Measurements from ENCODE around the gene SLC7A7.
"Not testable (repeated sequence)": the region's sequence is repeated elsewhere in the genome, so short reads cannot be mapped to it uniquely, and the experiment has no call there.

SLC7A7 gene

GRCh38 chr14:22725374-22725773 is 89.9 kb downstream of the SLC7A7 start:
- intact Hi-C loops (cut with micrococcal nuclease); H3K4me3 Mint-ChIP-seq; H3K4me1 Mint-ChIP-seq (ENCODE audit: low read depth); H3K27ac Mint-ChIP-seq; H3K9me3 Mint-ChIP-seq; H3K36me3 Mint-ChIP-seq (ENCODE audit: low read depth): not testable (repeated sequence)
- peaks cover 16% of the 10 kb centered on the region for H3K27me3 Mint-ChIP-seq

GRCh38 chr14:22724847-22725246 is 90.4 kb downstream of the SLC7A7 start:
- H3K9me3 Mint-ChIP-seq; H3K36me3 Mint-ChIP-seq (ENCODE audit: low read depth); H3K4me1 Mint-ChIP-seq (ENCODE audit: low read depth); H3K4me3 Mint-ChIP-seq; intact Hi-C loops (cut with micrococcal nuclease); H3K27ac Mint-ChIP-seq: not testable (repeated sequence)
- H3K27me3 Mint-ChIP-seq, result peaks cover 16% of the 10 kb centered on the region

GRCh38 chr14:22723815-22724214 is 91.4 kb downstream of the SLC7A7 start:
- H3K4me1 Mint-ChIP-seq (ENCODE audit: low read depth), result peaks cover 5% of the 10 kb centered on the region
- peaks cover 18% of the 10 kb centered on the region for H3K27me3 Mint-ChIP-seq
- peaks cover 5% of the 10 kb centered on the region for H3K9me3 Mint-ChIP-seq
- H3K4me3 Mint-ChIP-seq, result no peak overlapping the region
- intact Hi-C loops (cut with micrococcal nuclease), result no loop called here
- no peak overlapping the region for H3K27ac Mint-ChIP-seq
- no peaks in the 10 kb centered on the region for H3K36me3 Mint-ChIP-seq (ENCODE audit: low read depth)
